Activated T-helper 1 cell treated with Interleukin-2 at 50 U/mL for 16 hours (primary cell): ENCODE measurements around the gene IGSF22.
A peak's percentile ranks its signal among the peaks of the same experiment; 100 is the strongest.

ENCODE experiments used
- DNase-seq: peaks from one replicate; pipeline ENCODE4 v3.0.0-alpha.2; 2020; ENCODE audit warnings: low read depth

IGSF22 gene

DNA sequence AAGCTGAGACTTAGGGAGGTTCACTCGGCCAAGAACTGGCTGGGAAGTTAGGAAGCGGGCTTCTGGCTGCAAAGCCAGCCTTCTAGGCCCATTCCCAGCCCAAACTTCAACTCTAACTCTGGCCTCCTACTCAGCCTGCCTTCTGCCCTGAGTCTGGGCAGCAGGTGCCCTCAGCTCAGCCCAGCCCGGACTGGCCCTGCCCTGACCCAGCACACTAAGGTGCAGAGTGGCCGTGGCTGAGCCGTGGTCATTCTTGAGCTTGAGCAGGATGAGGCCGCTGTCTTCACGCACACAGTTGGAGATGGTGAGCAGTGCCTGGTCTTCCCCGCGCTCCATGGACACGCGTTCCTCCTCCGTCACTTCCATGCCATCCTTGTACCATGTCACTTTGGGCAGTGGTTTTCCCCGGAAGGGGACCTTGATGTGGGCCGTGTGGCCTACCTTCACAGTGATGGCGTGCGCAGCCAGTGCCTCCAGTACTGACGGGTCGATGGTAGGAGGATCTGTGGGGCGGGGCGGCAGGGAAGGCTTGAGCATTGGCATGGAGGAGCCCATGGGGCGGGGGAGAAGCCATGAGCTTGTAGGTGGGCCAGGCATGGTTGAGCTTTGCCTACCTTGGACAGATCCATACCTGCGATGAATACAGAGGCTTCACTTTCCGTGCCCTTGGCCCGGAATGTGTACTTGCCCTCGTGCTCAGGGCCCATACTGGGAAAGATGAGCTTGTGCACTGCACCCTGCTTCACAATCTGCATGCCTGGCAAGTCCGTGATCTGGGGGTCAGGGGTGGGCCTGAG, 12.1 kb downstream of the IGSF22 start:
- no peak for DNase-seq

DNA sequence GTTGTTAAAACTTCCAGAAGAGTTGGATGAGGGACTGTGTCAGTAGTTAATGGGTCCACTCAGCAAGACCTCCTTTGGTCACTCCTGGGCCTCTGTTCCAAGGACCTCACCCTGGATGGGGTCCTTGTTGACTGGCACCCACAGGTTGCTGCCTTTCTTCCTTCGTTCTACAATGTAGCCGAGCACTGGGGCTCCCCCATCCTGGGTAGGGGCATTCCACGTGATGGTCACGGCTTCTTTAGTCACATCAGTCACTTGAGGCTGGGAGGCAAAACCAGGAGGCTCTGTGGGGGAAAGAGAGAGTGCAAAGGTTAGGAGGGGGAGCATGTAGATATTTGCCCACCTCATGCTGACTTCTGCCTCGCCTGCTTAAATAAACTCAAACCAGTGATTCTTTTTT, 15.4 kb downstream of the IGSF22 start:
- DNase-seq: no peak

DNA sequence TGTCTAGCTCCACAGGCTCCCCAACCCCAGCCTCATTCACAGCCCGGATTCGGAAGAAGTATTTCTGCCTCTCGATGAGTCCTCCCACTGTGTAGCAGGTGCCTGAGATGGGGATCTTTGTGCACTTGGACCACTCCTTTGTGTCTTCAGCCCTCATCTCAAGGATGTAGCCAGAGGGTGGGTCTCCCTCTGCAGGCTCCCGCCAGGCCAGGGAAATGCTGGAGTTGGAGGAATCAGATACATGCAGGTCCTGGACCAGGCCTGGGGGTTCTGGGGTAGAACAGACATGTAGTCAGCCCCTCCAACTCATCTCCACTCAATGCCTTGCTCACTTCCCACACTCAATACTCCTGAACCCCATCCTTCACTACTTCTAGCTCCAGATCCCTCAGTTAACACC, 16.6 kb downstream of the IGSF22 start:
- no peak for DNase-seq

DNA sequence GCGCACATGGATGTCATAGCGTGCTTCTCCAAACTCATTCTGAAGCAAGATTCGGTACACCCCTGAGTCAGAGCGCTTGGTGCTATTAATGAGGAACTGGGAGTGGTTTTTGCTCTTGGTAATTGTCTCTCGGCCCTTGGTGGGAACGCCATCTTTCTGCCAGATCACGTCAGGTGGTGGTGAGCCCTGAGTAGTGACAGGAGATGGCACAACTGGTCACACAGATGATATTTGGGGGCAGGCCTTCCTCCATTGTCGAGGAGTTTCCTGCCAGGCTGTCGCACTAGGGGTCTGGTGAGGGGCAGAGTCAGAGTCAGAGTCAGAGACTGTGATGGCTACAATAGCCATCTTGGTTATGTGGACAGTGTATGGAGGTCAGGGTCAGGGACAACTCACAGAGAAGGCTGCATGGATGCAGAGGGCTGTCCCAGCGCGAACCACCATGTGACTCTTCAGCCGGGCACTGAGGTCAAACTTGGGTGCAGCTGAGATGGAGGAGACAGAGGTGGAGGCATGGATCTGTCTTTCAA, 18.1 kb downstream of the IGSF22 start:
- no peak for DNase-seq

DNA sequence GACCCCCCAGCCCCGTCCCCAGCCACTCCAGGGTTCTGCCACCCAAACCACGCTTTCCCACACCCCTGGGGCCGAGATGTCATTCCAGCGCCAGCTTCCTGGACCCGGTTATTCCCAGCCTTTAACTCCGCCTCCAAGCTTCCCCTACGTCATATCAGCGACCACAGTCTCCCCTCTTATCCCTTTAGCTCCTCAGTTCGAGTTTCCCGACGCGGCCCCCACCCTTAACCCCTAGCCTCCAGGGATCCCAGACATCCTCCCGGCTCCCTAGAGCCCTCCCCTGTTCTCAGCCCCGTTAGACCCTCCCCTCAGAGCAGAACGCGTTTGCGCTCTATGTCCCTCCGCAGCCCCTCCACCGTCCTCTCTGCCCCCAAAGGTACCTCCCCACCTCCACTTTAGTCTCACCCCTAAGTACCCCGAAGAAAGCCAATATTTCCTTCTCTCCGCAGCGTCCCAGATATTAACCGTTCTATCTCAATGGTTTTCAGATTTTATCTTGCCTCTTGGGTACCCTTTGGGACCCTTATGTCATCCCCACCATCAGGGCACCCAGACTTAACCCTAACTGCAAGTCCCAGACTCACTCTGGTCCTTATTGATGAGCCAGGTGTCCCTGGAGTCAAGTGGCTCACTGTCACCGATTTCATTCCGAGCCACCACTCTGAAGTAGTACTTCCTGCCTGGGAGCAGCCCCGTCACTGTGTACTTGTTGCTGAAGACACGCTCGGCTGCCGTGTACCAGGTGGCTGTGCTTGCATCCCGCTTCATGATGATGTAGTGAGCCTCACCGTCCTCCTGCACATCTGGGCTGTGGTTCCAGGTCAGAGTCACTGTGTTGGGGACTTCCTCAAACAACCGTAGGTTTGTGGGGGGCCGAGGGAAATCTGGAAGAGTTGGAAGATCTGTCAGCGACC, 19.4 kb downstream of the IGSF22 start:
- peak; percentile 37 for DNase-seq

DNA sequence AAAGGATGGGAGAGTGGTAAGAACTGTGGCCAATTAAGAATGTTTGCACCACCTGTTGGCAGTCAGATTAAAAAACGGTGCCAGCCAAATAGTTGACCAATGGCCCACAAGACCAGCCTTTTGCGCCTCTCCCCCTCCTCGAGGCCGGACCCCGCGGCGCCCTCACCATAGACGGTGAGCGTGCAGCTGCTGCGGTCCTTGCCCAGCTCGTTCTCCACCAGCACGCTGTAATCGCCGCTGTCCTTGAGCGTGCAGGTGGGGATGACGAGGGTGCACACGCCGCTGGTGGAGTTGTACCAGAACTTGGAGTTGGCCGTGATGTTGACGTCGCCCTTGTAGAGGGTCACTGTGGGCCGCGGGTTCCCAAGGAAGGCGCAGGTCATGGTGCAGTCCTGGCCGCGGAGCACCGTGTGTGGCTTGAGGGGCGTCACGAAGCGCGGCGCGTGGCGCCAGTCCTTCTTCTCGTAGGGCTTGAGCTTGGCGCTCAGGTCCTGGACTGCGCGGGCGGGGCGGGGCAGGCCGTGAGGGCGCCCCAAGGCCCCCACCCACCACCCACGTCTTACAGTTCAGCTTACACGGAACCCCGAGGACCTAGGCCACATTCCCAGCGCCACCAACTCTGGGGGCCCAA, 20.2 kb downstream of the IGSF22 start:
- DNase-seq: no peak

DNA sequence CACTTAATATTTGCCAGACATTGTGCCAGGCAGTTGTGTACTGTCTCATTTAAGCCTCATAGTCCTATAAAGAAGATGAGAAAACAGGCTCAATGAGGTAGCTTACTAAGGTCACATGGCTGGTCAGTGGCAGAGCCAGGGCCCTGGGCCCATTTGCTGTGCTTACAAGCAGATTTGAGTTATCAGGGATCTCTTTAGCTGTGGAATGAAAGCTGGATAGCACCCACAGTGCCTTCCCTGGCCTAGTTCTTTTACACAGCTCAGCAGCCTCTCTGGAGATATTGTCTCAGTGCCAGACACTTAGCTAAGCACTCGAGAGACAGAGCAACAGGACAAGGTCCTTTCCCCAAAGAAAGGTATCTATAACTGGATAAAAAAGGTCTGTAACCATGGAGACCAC, 21.3 kb downstream of the IGSF22 start:
- no peak for DNase-seq

DNA sequence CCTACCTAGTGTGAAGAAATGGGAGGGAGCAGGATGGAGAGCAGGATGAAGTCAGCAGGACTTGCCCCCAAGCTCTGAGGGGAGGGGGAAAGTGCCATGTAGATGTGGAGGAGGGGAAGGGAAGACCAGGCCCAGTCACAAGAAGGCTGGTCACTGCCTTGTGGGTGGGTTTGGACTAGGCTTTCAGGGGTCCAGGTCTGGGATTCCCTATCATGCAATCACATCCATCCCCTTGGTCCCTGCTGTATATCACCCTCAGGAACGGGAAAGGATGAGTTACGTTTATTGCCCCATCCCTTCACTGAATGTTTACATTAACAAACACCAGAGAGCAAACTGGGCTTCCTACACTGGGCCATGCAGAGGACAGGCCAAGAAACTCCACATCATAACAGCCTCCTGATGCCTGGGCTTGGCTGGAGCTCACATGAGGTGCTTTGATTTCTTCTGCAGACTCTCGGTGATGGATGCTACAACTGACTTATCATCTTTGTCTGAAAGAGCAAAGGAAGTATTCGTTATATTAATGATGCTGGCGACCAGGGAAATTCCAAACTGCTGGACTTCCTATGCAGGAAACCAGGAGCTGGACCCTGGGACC, 21.8 kb downstream of the IGSF22 start:
- DNase-seq: no peak

DNA sequence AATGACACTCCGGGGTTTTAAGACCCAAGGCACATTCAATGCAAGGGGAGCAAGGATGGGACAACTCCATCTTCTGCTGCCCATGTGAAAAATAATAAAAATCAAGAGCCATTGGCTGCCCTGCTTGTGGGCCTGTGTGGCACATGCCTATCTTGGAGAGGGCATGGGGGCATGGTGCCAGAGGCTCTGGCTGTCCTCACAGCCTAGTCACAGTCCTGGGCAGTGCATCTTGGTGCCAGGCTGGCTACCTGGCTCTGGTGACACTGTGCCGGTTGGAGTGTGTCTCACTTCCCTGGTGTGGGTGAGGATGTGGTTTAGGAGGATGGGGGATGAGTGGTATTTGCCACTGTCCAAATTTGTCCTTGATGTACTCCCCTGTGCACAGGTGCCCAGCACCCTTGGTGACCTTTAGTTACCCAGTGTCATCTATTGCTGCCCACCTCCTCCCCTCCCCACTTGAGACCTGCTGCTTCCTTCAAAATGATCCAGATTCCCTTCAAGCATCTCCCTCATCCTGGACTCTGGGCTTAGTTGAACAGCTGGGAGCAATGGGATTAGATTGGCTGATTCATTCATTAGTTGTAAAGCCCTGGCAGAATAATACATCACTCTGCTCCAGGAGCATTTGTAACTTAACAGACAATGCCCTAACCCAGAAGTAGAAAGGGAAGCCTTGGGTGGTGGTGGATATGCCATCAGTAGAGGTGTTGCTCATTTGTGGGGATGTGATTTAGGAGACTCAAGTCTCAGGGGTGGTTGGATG, 22.8 kb downstream of the IGSF22 start:
- DNase-seq: no peak

DNA sequence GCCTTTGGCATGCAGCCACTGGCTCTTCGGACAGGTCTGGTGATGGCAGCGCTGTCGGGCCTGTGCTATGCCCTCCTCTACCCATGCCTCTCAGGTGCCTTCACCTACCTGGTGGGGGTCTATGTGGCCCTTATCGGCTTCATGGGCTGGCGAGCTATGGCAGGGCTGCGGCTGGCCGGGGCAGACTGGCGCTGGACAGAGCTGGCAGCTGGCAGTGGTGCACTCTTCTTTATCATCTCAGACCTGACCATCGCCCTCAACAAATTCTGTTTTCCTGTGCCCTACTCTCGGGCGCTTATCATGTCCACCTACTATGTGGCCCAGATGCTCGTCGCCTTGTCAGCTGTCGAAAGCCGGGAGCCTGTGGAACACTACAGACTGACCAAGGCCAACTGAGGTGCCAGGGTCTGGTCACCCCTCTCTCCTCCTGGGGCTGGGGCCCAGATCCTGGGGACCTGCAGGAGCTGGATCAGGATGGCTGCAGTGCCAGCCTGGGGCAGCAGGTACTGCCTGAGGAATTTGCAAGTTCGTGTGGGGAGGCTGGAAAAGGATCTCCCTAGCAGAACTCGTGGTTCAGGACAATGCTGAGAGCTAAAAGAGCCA, 24.3 kb downstream of the IGSF22 start:
- no peak for DNase-seq

DNA sequence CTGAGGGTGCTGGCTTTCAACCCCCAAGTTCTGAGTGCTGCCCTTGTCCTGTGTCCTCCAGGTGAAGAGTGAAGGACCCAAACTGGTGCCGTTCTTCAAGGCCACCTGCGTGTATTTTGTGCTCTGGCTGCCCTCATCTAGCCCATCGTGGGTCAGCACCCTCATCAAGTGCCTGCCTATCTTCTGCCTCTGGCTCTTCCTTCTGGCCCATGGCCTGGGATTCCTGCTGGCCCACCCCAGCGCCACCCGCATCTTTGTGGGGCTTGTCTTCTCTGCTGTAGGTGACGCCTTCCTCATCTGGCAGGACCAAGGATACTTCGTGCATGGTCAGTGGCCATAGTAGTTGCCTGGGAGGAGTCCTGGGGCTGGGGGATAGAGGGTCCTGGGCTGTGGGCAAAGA, 25.1 kb downstream of the IGSF22 start:
- DNase-seq: no peak

DNA sequence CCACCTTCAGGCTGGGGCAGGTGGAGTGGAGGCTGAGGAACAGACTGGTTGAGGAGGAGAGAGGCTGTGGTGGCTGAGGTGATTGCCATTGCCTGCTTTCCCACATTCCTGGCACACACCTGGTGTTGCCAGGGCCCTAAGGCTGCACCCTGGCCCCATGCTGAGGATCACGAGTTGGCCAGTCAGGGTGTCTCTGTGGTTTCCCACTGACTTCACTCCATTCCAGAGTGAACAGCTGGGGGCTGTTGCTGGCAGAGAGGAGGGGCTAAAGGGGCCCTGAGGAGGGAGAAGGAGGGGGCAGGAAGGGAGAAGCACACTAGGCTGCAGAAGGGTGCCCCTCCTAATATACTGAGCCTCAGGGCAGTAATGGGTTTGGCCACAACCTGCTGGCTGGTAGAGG, 25.6 kb downstream of the IGSF22 start:
- DNase-seq: no peak

DNA sequence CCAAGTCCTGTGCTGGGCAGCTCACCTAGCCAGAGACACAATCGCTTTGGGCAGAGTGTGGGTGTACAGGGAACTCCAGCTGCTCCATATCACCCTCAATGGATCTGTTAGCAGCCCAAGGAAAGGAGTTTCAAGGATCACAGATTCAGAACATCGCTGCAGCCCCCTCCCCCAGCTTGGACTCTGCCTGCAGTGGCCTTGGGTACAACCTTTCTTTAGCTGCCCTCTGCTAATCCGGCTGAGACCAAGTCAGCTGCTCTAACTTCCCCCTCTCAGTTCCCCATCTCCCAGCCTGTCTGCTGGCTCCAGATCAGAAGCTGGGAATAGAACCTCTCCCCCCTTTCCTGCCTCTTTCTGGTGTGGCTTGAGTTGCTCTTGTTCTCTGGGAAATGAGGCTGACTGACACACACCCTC, 26.1 kb downstream of the IGSF22 start:
- DNase-seq: no peak

DNA sequence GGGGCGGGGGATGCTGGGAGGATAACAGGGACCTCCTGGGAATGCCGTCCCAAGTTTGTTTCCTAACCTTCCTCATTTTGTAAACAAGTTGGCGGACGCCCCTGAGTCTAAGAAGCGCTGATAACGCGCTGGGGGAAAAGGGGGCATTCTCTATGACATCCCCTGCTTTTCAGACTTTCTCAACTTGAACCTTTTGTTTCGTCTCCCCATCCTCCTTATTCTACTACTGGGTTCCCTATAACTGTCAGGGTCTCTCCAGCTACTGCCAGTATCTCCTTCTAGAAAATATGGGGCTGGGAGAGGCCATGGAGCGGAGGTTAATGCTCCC, 26.8 kb downstream of the IGSF22 start:
- DNase-seq: no peak

DNA sequence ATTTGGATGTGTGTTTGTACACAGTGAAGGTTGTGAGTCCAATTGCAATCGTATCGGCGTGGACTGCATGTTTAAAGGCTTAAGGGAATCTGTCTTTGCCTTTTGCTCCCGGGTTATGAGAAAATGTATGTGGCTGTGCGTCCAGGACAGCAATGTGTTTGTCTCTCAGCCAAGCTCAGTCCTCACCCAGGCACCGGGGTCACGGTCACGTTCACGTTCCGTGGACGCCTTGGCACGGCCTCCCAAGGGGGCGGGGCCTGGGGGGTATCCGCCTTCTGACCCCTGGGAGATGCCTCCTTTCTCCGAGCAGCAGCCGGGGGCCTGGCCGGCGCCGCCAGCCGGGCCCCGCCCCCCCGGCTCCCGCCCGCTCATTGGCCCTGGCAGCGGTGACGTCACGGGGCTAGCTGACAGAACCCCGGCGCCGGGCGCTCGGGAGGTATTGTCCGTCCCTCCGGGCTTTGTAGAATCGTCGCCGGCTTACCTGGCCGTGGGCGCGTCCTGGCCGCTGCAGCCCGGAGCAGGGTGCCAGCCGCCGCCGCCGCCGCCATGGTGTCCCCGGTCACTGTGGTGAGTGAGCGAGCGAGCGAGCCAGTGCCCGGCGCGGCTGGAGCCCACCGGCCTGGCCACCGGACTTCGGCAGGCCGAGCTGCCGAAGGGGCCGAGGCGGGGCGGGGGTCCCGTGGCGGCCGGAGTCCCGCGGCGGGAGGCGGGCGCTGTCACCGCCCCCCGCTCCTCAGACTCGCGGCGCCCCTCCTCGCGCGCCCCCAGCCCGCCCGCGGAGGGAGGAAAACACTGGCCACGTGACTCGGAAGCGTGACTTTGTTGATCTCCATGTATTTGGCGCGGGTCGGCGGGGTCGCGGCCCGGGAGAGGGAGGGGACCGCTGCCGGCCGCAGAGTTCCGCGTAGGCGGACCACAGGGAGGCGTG, 27.4 kb downstream of the IGSF22 start, which contains the start of gene TMEM86A:
TSS of gene TMEM86A (plus strand) at position 439 of the 928 bp plus-strand sequence. CDS start at position 547, 108 bp downstream.
- DNase-seq: peak; percentile 87

DNA sequence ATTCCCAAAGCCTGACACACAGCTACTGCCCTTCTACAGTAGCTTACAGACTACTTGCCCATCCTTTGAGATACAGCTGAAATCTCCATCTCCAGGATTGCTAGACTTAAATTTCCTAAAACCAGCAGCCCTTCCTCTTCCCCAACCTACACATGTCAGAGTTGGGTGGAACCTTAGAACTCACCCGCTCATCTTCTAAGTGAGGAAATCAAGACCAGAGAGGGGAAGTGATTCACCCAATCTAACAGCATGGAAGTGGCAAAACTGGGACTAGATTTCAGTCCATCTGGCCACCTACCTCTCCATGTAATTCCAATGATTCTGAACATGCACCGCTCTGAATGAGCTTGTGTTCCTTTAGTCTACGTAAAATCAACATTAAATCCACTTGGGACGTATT, 28.4 kb downstream of the IGSF22 start:
- no peak for DNase-seq

DNA sequence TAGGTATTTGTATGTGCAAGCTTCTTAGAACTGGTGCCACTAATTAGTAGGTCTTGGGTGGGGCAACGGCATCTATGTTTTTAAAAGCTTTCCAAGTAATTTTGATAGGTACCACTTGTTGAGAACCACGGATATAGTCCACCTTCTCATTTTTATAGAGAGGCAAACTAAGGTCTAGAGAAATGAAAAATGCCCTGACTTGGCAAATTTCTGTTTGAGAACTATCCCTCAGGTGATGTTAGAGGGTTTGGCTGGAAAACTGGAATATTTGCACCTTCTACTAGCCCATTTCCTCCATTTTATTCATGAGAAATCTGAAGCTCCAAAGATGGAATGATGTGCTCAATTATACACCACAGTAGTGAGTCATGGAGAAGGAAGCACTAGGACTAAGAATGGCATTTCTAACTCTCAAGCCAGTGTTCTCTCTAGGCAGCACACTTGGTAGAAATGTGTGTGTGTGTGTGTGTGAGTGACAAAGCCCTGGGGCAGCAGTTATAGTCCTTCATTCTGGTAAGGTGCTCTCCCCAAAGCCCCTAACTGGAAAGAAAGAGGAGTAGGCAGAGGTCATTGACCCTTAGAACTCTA, 29.3 kb downstream of the IGSF22 start:
- no peak for DNase-seq

DNA sequence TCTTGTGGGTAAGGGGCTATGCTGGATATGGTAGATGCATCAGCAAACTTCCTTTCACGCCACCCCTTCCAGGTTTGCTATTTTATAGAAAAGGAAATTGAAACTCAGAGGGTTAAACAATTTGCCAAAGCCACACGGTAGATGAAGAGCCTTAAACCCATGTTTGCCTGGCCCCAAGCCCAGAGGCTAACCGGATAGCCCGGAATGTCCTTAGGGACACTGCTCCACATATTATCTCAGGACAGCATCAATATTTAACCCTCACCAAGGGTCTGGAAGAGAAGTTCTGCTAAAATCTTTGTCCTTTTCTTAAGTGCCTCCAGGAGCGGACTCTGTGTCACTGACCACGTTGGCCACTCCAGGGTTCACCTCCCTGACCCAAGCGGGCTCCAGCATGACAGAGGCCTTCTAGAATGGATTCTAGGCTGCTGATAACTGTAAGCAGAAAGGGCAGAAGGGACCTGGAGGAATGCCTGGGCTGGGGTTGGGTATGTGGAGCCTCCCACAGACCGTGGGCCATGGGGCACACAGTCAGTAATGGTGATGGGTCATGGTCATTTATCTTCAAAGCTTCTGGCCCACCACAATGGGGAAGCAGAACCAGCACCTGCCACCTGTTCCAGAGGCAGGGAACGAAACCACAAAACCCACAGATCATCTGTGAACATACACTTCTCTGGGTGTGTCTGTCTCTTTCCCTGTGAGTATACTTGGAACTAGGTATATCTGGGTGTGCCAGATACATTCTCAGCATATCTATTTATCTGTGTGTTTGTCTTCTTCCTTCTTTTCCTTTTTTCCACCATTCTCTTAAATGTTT, 32.8 kb downstream of the IGSF22 start:
- DNase-seq: no peak
